HEK293 (cell line): ENCODE results near the gene TAAR9.

Source experiments
- ZNF274 ChIP-seq, 2 experiments: fragments of 200-500 bp in 1 of 2; fragments of 450-650 bp in 1 of 2; sonication (Bioruptor generic) in 1 of 2; formaldehyde crosslinking in 1 of 2; IDR thresholded peaks; 2 replicates each; pipeline versions ENCODE4 v1.5.1 to v1.6.1; 2014 to 2016; ENCODE audit warnings: borderline replicate concordance in 1 of 2, inconsistent platforms in 1 of 2, low read length in 1 of 2, missing biosample characterization in 1 of 2, missing genetic modification characterization in 1 of 2
- ZNF768 ChIP-seq: fragments of 450-650 bp; formaldehyde crosslinking; IDR thresholded peaks from 2 replicates; pipeline ENCODE4 v1.5.1; 2018; ENCODE audit warnings: missing biosample characterization, mild to moderate bottlenecking, missing genetic modification characterization

DNA sequence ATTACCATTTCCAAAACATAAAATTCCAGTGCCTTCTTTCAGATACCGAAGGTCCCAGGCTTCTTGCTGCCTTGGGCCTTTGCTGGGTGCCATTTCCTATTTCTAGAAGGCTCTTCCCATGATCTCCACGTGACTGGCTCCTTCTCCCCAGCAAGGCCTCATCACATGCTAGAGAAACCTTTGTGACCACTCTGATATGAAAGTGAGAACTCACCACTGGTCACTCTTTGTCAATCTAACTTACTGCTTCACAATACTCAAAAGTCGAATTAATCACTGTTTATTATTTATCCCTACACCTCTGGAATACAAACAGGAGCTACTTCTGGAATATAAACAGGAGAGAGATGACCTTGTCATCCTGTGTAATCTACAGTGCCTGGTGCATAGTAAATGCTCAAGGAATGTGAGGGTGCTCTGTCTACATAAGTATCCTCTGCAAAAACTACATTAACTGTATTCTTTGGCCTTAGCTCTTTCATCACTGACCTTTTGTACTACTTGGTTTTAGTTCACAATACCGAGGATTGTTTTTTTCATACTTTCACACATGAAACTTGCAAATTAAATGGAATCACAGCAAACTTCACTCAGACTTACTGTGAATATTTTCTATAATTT lies 26.8 kb upstream of the TAAR9 start:
- TF ChIP-seq ZNF768 (tag by site-specific recombination), result no peak
- no peak for TF ChIP-seq ZNF274 (IDR thresholded peaks at IDR 0.05; ENCODE audit: low read length)
- no peak; the same call in 1 of the 2 replicates for TF ChIP-seq ZNF274 (tag by site-specific recombination; IDR thresholded peaks at IDR 0.05; ENCODE audit: borderline replicate concordance)
